ENCODE measurements around the gene TBC1D17.

The TBC1D17 gene

GRCh38 chr19:49933643-49934042 is 56.1 kb downstream of the TBC1D17 start:
- no peak for DNase-seq (ENCODE audit: extremely low read depth in 1 of 2, low read depth in 1 of 2)

GRCh38 chr19:49936549-49936948 is 59.0 kb downstream of the TBC1D17 start:
- no peak for DNase-seq (ENCODE audit: extremely low read depth in 1 of 2, low read depth in 1 of 2)

GRCh38 chr19:49937750-49938381 is 60.4 kb downstream of the TBC1D17 start:
- peak; percentile 42 to 72 for DNase-seq (ENCODE audit: extremely low read depth in 1 of 2, low read depth in 1 of 2)
